HT-29 (cell line): Measurements from ENCODE around the gene USP17L18. TPM values are rescaled to one million over a fixed set of nuclear protein-coding genes. Genes with fewer than 3 reads are reported as not detected.
"Not testable (repeated sequence)": the region's sequence is repeated elsewhere in the genome, so short reads cannot be mapped to it uniquely, and the experiment has no call there.

Source experiments
- DNase-seq: peaks from one replicate; pipeline ENCODE4 v3.0.0-alpha.2; 2015; ENCODE audit warnings: low spot score
- total RNA-seq: library from RNA; depleted of rRNA; stranded (reverse); fragments of >200 nt; shearing (Covaris generic); gene quantifications from 2 replicates; pipeline ENCODE4 v1.2.3, GENCODE V29; 2014; rRNA removed

USP17L18 gene, protein sequence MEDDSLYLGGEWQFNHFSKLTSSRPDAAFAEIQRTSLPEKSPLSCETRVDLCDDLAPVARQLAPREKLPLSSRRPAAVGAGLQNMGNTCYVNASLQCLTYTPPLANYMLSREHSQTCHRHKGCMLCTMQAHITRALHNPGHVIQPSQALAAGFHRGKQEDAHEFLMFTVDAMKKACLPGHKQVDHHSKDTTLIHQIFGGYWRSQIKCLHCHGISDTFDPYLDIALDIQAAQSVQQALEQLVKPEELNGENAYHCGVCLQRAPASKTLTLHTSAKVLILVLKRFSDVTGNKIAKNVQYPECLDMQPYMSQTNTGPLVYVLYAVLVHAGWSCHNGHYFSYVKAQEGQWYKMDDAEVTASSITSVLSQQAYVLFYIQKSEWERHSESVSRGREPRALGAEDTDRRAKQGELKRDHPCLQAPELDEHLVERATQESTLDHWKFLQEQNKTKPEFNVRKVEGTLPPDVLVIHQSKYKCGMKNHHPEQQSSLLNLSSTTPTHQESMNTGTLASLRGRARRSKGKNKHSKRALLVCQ
- total RNA-seq: not detected in 2 replicates

DNA sequence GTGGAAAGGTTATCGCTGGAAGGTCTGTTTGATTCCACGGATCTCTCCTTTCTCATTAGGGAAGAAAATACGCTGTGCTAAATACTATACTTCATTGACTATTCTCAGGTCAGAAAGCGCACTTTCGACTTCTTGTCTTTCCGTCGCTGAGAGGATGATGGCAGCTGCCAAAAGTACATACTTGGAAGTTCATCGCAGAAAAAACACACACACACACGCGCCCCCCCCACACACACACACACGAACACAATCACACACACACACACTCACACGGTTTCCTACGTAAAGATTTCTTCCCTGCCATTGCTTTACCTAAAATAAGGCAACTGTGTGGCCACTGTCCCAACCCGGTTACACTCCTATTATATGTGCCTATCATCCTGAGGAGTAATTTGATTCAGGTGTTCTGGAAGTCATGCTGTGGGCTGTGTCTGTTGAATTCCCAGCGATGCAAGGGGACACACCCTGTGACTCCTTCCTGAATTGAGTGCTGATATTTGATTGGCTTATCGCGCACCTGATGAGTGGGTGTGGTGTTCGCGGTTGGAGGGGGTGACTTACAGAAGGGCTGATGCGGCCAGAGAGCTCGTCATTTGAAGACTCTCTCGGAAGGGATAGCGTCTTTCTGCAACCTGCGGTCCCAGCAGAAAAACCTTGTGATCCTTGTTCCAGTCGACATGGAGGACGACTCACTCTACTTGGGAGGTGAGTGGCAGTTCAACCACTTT is at the start of gene USP17L18:
Gene USP17L18, plus strand, starts transcription at position 678 of the 728 bp plus-strand sequence. Its CDS starts 0 bp downstream, at position 678.
- DNase-seq: peak; percentile 0

DNA sequence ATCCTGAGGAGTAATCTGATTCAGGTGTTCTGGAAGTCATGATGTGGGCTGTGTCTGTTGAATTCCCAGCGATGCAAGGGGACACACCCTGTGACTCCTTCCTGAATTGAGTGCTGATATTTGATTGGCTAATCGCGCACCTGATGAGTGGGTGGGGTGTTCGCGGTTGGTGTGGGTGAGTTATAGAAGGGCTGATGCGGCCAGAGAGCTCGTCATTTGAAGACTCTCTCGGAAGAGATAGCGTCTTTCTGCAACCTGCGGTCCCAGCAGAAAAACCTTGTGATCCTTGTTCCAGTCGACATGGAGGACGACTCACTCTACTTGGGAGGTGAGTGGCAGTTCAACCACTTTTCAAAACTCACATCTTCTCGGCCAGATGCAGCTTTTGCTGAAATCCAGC is 38.1 kb upstream of the USP17L18 start, which contains the start of gene USP17L10:
Gene USP17L10, plus strand, starts transcription at position 301 of the 400 bp plus-strand sequence. Its CDS starts 0 bp downstream, at position 301.
- DNase-seq: not testable (repeated sequence)

DNA sequence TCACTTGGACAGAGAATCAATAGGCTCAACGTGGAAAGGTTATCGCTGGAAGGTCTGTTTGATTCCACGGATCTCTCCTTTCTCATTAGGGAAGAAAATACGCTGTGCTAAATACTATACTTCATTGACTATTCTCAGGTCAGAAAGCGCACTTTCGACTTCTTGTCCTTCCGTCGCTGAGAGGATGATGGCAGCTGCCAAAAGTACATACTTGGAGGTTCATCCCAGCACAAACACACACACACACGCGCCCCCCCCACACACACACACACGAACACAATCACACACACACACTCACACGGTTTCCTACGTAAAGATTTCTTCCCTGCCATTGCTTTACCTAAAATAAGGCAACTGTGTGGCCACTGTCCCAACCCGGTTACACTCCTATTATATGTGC is 33.7 kb upstream of the USP17L18 start:
- not testable (repeated sequence) for DNase-seq

DNA sequence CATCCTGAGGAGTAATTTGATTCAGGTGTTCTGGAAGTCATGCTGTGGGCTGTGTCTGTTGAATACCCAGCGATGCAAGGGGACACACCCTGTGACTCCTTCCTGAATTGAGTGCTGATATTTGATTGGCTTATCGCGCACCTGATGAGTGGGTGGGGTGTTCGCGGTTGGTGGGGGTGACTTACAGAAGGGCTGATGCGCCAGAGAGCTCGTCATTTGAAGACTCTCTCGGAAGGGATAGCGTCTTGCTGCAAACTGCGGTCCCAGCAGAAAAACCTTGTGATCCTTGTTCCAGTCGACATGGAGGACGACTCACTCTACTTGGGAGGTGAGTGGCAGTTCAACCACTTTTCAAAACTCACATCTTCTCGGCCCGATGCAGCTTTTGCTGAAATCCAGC is 33.3 kb upstream of the USP17L18 start, which contains the start of gene USP17L11:
Gene USP17L11, plus strand, starts transcription at position 301 of the 400 bp plus-strand sequence. Its CDS starts 0 bp downstream, at position 301.
- DNase-seq: not testable (repeated sequence)

DNA sequence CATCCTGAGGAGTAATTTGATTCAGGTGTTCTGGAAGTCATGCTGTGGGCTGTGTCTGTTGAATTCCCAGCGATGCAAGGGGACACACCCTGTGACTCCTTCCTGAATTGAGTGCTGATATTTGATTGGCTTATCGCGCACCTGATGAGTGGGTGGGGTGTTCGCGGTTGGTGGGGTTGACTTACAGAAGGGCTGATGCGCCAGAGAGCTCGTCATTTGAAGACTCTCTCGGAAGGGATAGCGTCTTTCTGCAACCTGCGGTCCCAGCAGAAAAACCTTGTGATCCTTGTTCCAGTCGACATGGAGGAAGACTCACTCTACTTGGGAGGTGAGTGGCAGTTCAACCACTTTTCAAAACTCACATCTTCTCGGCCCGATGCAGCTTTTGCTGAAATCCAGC is 28.6 kb upstream of the USP17L18 start, which contains the start of gene USP17L12:
Gene USP17L12, plus strand, starts transcription at position 301 of the 400 bp plus-strand sequence. Its CDS starts 0 bp downstream, at position 301.
- not testable (repeated sequence) for DNase-seq

DNA sequence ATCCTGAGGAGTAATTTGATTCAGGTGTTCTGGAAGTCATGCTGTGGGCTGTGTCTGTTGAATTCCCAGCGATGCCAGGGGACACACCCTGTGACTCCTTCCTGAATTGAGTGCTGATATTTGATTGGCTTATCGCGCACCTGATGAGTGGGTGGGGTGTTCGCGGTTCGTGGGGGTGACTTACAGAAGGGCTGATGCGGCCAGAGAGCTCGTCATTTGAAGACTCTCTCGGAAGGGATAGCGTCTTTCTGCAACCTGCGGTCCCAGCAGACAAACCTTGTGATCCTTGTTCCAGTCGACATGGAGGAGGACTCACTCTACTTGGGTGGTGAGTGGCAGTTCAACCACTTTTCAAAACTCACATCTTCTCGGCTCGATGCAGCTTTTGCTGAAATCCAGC is 23.8 kb upstream of the USP17L18 start, which contains the start of gene USP17L13:
Gene USP17L13, plus strand, starts transcription at position 301 of the 400 bp plus-strand sequence. Its CDS starts 0 bp downstream, at position 301.
- not testable (repeated sequence) for DNase-seq

DNA sequence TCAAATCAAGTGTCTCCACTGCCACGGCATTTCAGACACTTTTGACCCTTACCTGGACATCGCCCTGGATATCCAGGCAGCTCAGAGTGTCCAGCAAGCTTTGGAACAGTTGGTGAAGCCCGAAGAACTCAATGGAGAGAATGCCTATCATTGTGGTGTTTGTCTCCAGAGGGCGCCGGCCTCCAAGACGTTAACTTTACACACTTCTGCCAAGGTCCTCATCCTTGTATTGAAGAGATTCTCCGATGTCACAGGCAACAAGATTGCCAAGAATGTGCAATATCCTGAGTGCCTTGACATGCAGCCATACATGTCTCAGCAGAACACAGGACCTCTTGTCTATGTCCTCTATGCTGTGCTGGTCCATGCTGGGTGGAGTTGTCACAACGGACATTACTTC is 18.2 kb upstream of the USP17L18 start:
- not testable (repeated sequence) for DNase-seq

DNA sequence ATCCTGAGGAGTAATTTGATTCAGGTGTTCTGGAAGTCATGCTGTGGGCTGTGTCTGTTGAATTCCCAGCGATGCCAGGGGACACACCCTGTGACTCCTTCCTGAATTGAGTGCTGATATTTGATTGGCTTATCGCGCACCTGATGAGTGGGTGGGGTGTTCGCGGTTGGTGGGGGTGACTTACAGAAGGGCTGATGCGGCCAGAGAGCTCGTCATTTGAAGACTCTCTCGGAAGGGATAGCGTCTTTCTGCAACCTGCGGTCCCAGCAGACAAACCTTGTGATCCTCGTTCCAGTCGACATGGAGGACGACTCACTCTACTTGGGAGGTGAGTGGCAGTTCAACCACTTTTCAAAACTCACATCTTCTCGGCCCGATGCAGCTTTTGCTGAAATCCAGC is 14.3 kb upstream of the USP17L18 start, which contains the start of gene USP17L15:
Gene USP17L15, plus strand, starts transcription at position 301 of the 400 bp plus-strand sequence. Its CDS starts 0 bp downstream, at position 301.
- DNase-seq: not testable (repeated sequence)

- not testable (repeated sequence) for DNase-seq
Measured at GRCh38 chr4:9238461-9238860, 10.0 kb upstream of the USP17L18 start.

DNA sequence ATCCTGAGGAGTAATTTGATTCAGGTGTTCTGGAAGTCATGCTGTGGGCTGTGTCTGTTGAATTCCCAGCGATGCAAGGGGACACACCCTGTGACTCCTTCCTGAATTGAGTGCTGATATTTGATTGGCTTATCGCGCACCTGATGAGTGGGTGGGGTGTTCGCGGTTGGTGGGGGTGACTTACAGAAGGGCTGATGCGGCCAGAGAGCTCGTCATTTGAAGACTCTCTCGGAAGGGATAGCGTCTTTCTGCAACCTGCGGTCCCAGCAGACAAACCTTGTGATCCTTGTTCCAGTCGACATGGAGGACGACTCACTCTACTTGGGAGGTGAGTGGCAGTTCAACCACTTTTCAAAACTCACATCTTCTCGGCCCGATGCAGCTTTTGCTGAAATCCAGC is 4.9 kb upstream of the USP17L18 start, which contains the start of gene USP17L17:
Gene USP17L17, plus strand, starts transcription at position 301 of the 400 bp plus-strand sequence. Its CDS starts 0 bp downstream, at position 301.
- DNase-seq: not testable (repeated sequence)

DNA sequence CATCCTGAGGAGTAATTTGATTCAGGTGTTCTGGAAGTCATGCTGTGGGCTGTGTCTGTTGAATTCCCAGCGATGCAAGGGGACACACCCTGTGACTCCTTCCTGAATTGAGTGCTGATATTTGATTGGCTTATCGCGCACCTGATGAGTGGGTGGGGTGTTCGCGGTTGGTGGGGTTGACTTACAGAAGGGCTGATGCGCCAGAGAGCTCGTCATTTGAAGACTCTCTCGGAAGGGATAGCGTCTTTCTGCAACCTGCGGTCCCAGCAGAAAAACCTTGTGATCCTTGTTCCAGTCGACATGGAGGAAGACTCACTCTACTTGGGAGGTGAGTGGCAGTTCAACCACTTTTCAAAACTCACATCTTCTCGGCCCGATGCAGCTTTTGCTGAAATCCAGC is 4.6 kb downstream of the USP17L18 start, which contains the start of gene USP17L19:
Gene USP17L19, plus strand, starts transcription at position 301 of the 400 bp plus-strand sequence. Its CDS starts 0 bp downstream, at position 301.
- DNase-seq: not testable (repeated sequence)

DNA sequence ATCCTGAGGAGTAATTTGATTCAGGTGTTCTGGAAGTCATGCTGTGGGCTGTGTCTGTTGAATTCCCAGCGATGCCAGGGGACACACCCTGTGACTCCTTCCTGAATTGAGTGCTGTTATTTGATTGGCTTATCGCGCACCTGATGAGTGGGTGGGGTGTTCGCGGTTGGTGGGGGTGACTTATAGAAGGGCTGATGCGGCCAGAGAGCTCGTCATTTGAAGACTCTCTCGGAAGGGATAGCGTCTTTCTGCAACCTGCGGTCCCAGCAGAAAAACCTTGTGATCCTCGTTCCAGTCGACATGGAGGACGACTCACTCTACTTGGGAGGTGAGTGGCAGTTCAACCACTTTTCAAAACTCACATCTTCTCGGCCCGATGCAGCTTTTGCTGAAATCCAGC is 9.4 kb downstream of the USP17L18 start, which contains the start of gene USP17L20:
Gene USP17L20, plus strand, starts transcription at position 301 of the 400 bp plus-strand sequence. Its CDS starts 0 bp downstream, at position 301.
- DNase-seq: not testable (repeated sequence)

DNA sequence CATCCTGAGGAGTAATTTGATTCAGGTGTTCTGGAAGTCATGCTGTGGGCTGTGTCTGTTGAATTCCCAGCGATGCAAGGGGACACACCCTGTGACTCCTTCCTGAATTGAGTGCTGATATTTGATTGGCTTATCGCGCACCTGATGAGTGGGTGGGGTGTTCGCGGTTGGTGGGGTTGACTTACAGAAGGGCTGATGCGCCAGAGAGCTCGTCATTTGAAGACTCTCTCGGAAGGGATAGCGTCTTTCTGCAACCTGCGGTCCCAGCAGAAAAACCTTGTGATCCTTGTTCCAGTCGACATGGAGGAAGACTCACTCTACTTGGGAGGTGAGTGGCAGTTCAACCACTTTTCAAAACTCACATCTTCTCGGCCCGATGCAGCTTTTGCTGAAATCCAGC is 14.1 kb downstream of the USP17L18 start, which contains the start of gene USP17L21:
Gene USP17L21, plus strand, starts transcription at position 301 of the 400 bp plus-strand sequence. Its CDS starts 0 bp downstream, at position 301.
- not testable (repeated sequence) for DNase-seq

DNA sequence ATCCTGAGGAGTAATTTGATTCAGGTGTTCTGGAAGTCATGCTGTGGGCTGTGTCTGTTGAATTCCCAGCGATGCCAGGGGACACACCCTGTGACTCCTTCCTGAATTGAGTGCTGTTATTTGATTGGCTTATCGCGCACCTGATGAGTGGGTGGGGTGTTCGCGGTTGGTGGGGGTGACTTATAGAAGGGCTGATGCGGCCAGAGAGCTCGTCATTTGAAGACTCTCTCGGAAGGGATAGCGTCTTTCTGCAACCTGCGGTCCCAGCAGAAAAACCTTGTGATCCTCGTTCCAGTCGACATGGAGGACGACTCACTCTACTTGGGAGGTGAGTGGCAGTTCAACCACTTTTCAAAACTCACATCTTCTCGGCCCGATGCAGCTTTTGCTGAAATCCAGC is 18.9 kb downstream of the USP17L18 start, which contains the start of gene USP17L22:
Gene USP17L22, plus strand, starts transcription at position 301 of the 400 bp plus-strand sequence. Its CDS starts 0 bp downstream, at position 301.
- not testable (repeated sequence) for DNase-seq

DNA sequence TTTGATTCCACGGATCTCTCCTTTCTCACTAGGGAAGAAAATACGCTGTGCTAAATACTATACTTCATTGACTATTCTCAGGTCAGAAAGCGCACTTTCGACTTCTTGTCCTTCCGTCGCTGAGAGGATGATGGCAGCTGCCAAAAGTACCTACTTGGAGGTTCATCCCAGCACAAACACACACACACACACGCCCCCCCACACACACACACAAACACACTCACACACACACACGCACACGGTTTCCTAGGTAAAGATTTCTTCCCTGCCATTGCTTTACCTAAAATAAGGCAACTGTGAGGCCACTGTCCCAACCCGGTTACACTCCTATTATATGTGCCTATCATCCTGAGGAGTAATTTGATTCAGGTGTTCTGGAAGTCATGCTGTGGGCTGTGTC is 23.3 kb downstream of the USP17L18 start:
- DNase-seq: not testable (repeated sequence)

Other genes with a start within 250 kb of the USP17L18 start
- not detected in 2 replicates for gene FAM90A26, start 78.2 kb upstream of the USP17L18 start, total RNA-seq
- not detected in 2 replicates for gene USP17L10, start 38.0 kb upstream of the USP17L18 start, total RNA-seq
- gene USP17L11, start 33.2 kb upstream of the USP17L18 start, total RNA-seq: not detected in 2 replicates
- not detected in 2 replicates for gene USP17L12, start 28.5 kb upstream of the USP17L18 start, total RNA-seq
- not detected in 2 replicates for gene USP17L13, start 23.7 kb upstream of the USP17L18 start, total RNA-seq
- not detected in 2 replicates for gene USP17L15, start 14.2 kb upstream of the USP17L18 start, total RNA-seq
- not detected in 2 replicates for gene USP17L17, start 4.8 kb upstream of the USP17L18 start, total RNA-seq
- gene USP17L19, start 4.7 kb downstream of the USP17L18 start, total RNA-seq: not detected in 2 replicates
- not detected in 2 replicates for gene USP17L20, start 9.5 kb downstream of the USP17L18 start, total RNA-seq
- not detected in 2 replicates for gene USP17L21, start 14.2 kb downstream of the USP17L18 start, total RNA-seq
- 0.39 TPM in 1 of 2 replicates, not detected in the other for gene USP17L22, start 19.0 kb downstream of the USP17L18 start, total RNA-seq
- not detected in 2 replicates for gene USP17L24, start 76.5 kb downstream of the USP17L18 start, total RNA-seq
- not detected in 2 replicates for gene USP17L25, start 81.3 kb downstream of the USP17L18 start, total RNA-seq
- gene USP17L26, start 86.0 kb downstream of the USP17L18 start, total RNA-seq: not detected in 2 replicates
- gene USP17L5, start 90.8 kb downstream of the USP17L18 start, total RNA-seq: not detected in 2 replicates
- gene USP17L27, start 95.5 kb downstream of the USP17L18 start, total RNA-seq: not detected in 2 replicates
- gene USP17L28, start 100.3 kb downstream of the USP17L18 start, total RNA-seq: not detected in 2 replicates
- not detected in 2 replicates for gene USP17L29, start 105.0 kb downstream of the USP17L18 start, total RNA-seq
- gene USP17L30, start 114.5 kb downstream of the USP17L18 start, total RNA-seq: not detected in 2 replicates
- gene DEFB131A, start 195.8 kb downstream of the USP17L18 start, total RNA-seq: not detected in 2 replicates